Karpas-422 (cell line): ENCODE measurements around the gene SPACA9. TPM values are rescaled to one million over a fixed set of nuclear protein-coding genes. Genes with fewer than 3 reads are reported as not detected.
A peak's percentile ranks its signal among the peaks of the same experiment; 100 is the strongest.

Experiments
- DNase-seq: peaks from one replicate; pipeline ENCODE4 v3.0.0-alpha.2; 2015
- H2AFZ ChIP-seq: fragments of 200-600 bp; sonication (generic); 2 replicates; pipeline ENCODE4 v1.6.1; 2014; ENCODE audit warnings: antibody characterized with exemption, low read length, mixed read lengths
- H3K27ac ChIP-seq: fragments of 200-600 bp; sonication (generic); 2 replicates; pipeline ENCODE4 v1.5.1; 2014; ENCODE audit warnings: mild to moderate bottlenecking, low read length, moderate library complexity
- H3K27me3 ChIP-seq: fragments of 200-600 bp; sonication (generic); 2 replicates; pipeline ENCODE4 v1.6.1; 2014; ENCODE audit warnings: low read length, mixed read lengths
- H3K36me3 ChIP-seq: fragments of 200-600 bp; sonication (generic); 2 replicates; pipeline ENCODE4 v1.6.1; 2014; ENCODE audit warnings: low read length, mixed read lengths; ENCODE audit not compliant: insufficient read depth
- H3K4me1 ChIP-seq: fragments of 200-600 bp; sonication (generic); 2 replicates; pipeline ENCODE4 v1.6.1; 2014; ENCODE audit warnings: mild to moderate bottlenecking, low read length, mixed read lengths
- H3K4me2 ChIP-seq: fragments of 200-600 bp; sonication (generic); 2 replicates; pipeline ENCODE4 v1.6.1; 2014; ENCODE audit warnings: low read length, low read depth, mild to moderate bottlenecking; ENCODE audit not compliant: poor library complexity, severe bottlenecking
- H3K4me3 ChIP-seq: fragments of 200-600 bp; sonication (generic); 2 replicates; pipeline ENCODE4 v1.5.1; 2014; ENCODE audit warnings: mild to moderate bottlenecking, antibody characterized with exemption, low read length, mixed read lengths
- H3K79me2 ChIP-seq: fragments of 200-600 bp; sonication (generic); 2 replicates; pipeline ENCODE4 v1.6.1; 2014; ENCODE audit warnings: mild to moderate bottlenecking, low read length, mixed read lengths
- H3K9ac ChIP-seq: fragments of 200-600 bp; sonication (generic); 2 replicates; pipeline ENCODE4 v1.6.0; 2014; ENCODE audit warnings: low read length
- H3K9me2 ChIP-seq: fragments of 200-600 bp; sonication (generic), shearing (Covaris generic); replicated peaks from 2 replicates; pipeline ENCODE4 v1.6.0; 2014; ENCODE audit warnings: mild to moderate bottlenecking, low read length, moderate library complexity; ENCODE audit not compliant: insufficient read depth
- H3K9me3 ChIP-seq: fragments of 300-700, 200-600 bp; sonication (generic); 2 replicates; pipeline ENCODE4 v1.6.1; 2014; ENCODE audit warnings: low read length, mixed read lengths
- H4K20me1 ChIP-seq: fragments of 200-600 bp; sonication (generic); 2 replicates; pipeline ENCODE4 v1.6.1; 2014; ENCODE audit warnings: mild to moderate bottlenecking, antibody characterized with exemption, low read length, low read depth; ENCODE audit not compliant: insufficient read depth
- total RNA-seq: library from RNA; depleted of rRNA; stranded (reverse); fragments of >200 nt; shearing (Covaris generic); gene quantifications from 2 replicates; pipeline ENCODE4 v1.2.3, GENCODE V29; 2014; ENCODE audit warnings: low replicate concordance

The SPACA9 gene
- total RNA-seq, 1 experiment from 2014 or later = 13.5 TPM

- no peak overlapping the region for H3K9ac ChIP-seq
- no peaks in the 10 kb centered on the region for H3K27me3 ChIP-seq
- H3K4me1 ChIP-seq = peaks cover 24% of the 10 kb centered on the region
- H3K79me2 ChIP-seq = no peaks in the 10 kb centered on the region
- no peak overlapping the region for H3K27ac ChIP-seq
- H3K4me2 ChIP-seq = no peak overlapping the region
- H3K4me3 ChIP-seq = no peak overlapping the region
- H3K9me2 ChIP-seq = no peaks in the 10 kb centered on the region
- no peaks in the 10 kb centered on the region for H4K20me1 ChIP-seq
- no peaks in the 10 kb centered on the region for H3K9me3 ChIP-seq
- H3K36me3 ChIP-seq = 0 out of 2 replicates have a peak, but pooled peaks cover 10% of the 10 kb centered on the region
- no peak overlapping the region for H2AFZ ChIP-seq
- DNase-seq = no peak
Measured at GRCh38 chr9:132892400-132892799, 13.7 kb downstream of the SPACA9 start.

GRCh38 chr9:132894346-132894745 is 15.6 kb downstream of the SPACA9 start:
- Histone ChIP-seq H3K9me3 (no peaks in the 10 kb centered on the region), H3K4me1 (peaks cover 5% of the 10 kb centered on the region), H4K20me1 (no peaks in the 10 kb centered on the region), H3K79me2 (no peaks in the 10 kb centered on the region), H3K4me2 (no peak overlapping the region), H3K9me2 (no peaks in the 10 kb centered on the region), H3K27ac (no peak overlapping the region), H2AFZ (no peak overlapping the region), H3K9ac (no peak overlapping the region), H3K4me3 (no peak overlapping the region), H3K27me3 (no peaks in the 10 kb centered on the region), H3K36me3 (0 out of 2 replicates have a peak, but pooled peaks cover 10% of the 10 kb centered on the region)
- DNase-seq = no peak

- Histone ChIP-seq H3K9ac (no peak overlapping the region), H3K79me2 (no peaks in the 10 kb centered on the region), H3K4me1 (no peaks in the 10 kb centered on the region), H3K9me3 (no peaks in the 10 kb centered on the region), H3K27ac (no peak overlapping the region), H3K36me3 (peaks cover 10% of the 10 kb centered on the region; the same call in 1 of the 2 replicates), H3K9me2 (no peaks in the 10 kb centered on the region), H2AFZ (no peak overlapping the region), H4K20me1 (no peaks in the 10 kb centered on the region), H3K27me3 (no peaks in the 10 kb centered on the region), H3K4me3 (no peak overlapping the region), H3K4me2 (no peak overlapping the region)
- DNase-seq = no peak
Measured at GRCh38 chr9:132894862-132895835, 16.5 kb downstream of the SPACA9 start.

- H3K9ac ChIP-seq = no peak overlapping the region
- no peaks in the 10 kb centered on the region for H3K79me2 ChIP-seq
- peaks cover 20% of the 10 kb centered on the region for H3K36me3 ChIP-seq
Measured at GRCh38 chr9:132896264-132896663, 17.6 kb downstream of the SPACA9 start.

GRCh38 chr9:132896906-132897305 is 18.2 kb downstream of the SPACA9 start:
- H3K4me2 ChIP-seq = no peak overlapping the region
- no peak overlapping the region for H2AFZ ChIP-seq
- H3K27ac ChIP-seq = no peak overlapping the region
- no peaks in the 10 kb centered on the region for H4K20me1 ChIP-seq
- H3K27me3 ChIP-seq = no peaks in the 10 kb centered on the region
- DNase-seq = no peak
- no peaks in the 10 kb centered on the region for H3K79me2 ChIP-seq
- no peak overlapping the region for H3K9ac ChIP-seq
- H3K9me2 ChIP-seq = no peaks in the 10 kb centered on the region
- H3K4me3 ChIP-seq = no peak overlapping the region
- H3K36me3 ChIP-seq = peaks cover 25% of the 10 kb centered on the region
- H3K4me1 ChIP-seq = peaks cover 5% of the 10 kb centered on the region
- H3K9me3 ChIP-seq = no peaks in the 10 kb centered on the region

More at GRCh38 chr9:132896264-132896663, 17.6 kb downstream of the SPACA9 start:
- H4K20me1 ChIP-seq = no peaks in the 10 kb centered on the region
- no peak overlapping the region for H3K27ac ChIP-seq
- H3K9me2 ChIP-seq = no peaks in the 10 kb centered on the region
- no peaks in the 10 kb centered on the region for H3K27me3 ChIP-seq
- no peak for DNase-seq
- no peaks in the 10 kb centered on the region for H3K4me1 ChIP-seq
- H3K4me2 ChIP-seq = no peak overlapping the region
- H3K4me3 ChIP-seq = no peak overlapping the region
- H3K9me3 ChIP-seq = no peaks in the 10 kb centered on the region
- no peak overlapping the region for H2AFZ ChIP-seq

GRCh38 chr9:132898051-132898450 is 19.4 kb downstream of the SPACA9 start:
- H3K36me3 ChIP-seq = peaks cover 25% of the 10 kb centered on the region

DNA sequence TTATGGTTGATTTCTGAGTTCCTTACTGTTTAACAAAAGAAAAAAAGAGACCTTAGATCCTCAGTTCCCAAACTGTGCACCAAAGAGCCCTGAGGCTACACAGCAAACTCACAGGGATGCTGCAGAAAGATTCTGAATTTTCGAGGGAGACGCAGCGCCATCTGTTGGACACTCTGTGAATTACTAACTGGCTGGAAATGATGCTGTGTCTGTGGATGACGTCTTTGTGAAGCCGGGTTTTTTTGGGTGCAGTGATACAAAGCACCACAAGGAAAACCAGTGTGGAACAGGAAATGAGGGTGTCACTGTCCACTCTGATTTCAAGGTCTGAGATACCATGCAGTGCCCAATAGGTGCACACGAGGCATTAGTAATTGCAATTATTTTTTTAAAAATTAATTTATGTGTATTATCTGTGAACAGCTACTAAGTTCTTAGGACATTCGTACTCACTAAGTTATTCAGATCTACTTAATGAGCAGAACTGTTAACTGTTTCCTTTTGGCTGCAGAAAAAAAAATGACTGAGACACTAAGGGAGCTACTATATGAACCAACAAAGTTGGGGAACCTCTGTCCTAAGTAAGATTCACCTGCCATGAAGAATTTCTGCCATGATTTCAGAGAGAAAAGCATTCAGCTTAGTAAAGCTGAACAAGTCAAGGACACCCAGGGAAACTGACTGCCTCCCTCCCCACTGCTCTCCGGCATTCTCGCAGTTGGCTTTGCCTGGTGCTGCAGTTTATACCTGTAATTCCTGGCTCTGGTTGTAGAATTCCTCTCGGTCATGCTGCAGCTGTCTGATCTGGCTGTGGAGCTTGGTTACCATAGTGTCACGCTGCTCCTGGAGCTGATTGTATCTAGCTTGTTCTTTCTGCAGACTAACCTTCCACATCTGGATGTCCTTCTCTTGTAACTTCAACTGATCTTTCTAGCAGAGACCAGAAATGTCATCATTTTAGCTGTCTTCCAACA is 23.4 kb downstream of the SPACA9 start:
- no peaks in the 10 kb centered on the region for H4K20me1 ChIP-seq
- no peak overlapping the region for H2AFZ ChIP-seq
- no peaks in the 10 kb centered on the region for H3K79me2 ChIP-seq
- DNase-seq = peak; percentile 94
- no peak overlapping the region for H3K9ac ChIP-seq
- no peak overlapping the region for H3K4me2 ChIP-seq
- H3K9me3 ChIP-seq = no peaks in the 10 kb centered on the region
- peak overlapping the region; percentile 18 for H3K27ac ChIP-seq
- H3K36me3 ChIP-seq = peaks cover 16% of the 10 kb centered on the region
- no peaks in the 10 kb centered on the region for H3K27me3 ChIP-seq
- no peak overlapping the region for H3K4me3 ChIP-seq
- peaks cover 12% of the 10 kb centered on the region for H3K4me1 ChIP-seq
- no peaks in the 10 kb centered on the region for H3K9me2 ChIP-seq

More at GRCh38 chr9:132898051-132898450, 19.4 kb downstream of the SPACA9 start:
- Histone ChIP-seq H3K4me3 (no peak overlapping the region), H3K79me2 (no peaks in the 10 kb centered on the region), H4K20me1 (no peaks in the 10 kb centered on the region), H3K4me1 (peaks cover 12% of the 10 kb centered on the region), H3K9me3 (no peaks in the 10 kb centered on the region), H3K27me3 (no peaks in the 10 kb centered on the region), H3K27ac (no peak overlapping the region), H2AFZ (no peak overlapping the region), H3K4me2 (no peak overlapping the region), H3K9me2 (no peaks in the 10 kb centered on the region), H3K9ac (no peak overlapping the region)
- no peak for DNase-seq
